Transverse colon (tissue), 4 donors: Measurements from ENCODE around the gene COL4A5.

Experiments used
- POLR2A ChIP-seq: fragments of 450-650 bp; IDR thresholded peaks from one replicate; pipeline ENCODE4 v1.6.1; 2016; ENCODE audit warnings: antibody characterized with exemption, mild to moderate bottlenecking, moderate library complexity
- POLR2AphosphoS5 ChIP-seq, 3 donors: sonication (generic); formaldehyde crosslinking; IDR thresholded peaks; one replicate each; pipeline ENCODE4 v1.6.1; 2016; ENCODE audit warnings: antibody characterized with exemption in 3 of 3
- TF ChIP-seq, protein P1 (sequence below), 5 experiments: fragments of 200-600 bp in 3 of 5; fragments of 450-650 bp in 2 of 5; sonication (generic) in 3 of 5; IDR thresholded peaks; 1 replicate in 2 of 5; 2 replicates in 3 of 5; pipeline ENCODE4 v1.5.1; 2016 to 2017; ENCODE audit warnings: antibody characterized with exemption in 5 of 5, inconsistent platforms in 3 of 5, mild to moderate bottlenecking in 2 of 5, moderate library complexity in 1 of 5

DNA sequence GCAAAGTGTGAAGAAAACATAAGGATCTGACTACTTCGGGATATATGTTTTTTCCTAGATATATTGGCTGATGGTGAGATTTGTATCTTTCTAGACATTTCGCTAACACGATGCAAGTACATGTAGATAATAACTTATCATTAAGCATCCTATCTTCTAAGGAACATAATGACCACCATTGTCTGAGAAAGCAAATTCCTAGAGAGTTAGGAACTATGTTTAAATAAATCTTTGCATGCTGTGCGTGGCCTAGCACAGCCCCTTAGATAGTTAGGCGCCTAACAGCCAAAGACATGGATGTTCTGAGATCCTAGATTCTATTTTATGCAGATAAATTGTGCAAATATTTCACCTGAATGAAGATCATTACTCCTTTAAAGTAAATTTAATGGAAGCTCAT lies 4.4 kb upstream of the COL4A5 start:
- no peak for TF ChIP-seq POLR2A
- TF ChIP-seq, protein P1, sequence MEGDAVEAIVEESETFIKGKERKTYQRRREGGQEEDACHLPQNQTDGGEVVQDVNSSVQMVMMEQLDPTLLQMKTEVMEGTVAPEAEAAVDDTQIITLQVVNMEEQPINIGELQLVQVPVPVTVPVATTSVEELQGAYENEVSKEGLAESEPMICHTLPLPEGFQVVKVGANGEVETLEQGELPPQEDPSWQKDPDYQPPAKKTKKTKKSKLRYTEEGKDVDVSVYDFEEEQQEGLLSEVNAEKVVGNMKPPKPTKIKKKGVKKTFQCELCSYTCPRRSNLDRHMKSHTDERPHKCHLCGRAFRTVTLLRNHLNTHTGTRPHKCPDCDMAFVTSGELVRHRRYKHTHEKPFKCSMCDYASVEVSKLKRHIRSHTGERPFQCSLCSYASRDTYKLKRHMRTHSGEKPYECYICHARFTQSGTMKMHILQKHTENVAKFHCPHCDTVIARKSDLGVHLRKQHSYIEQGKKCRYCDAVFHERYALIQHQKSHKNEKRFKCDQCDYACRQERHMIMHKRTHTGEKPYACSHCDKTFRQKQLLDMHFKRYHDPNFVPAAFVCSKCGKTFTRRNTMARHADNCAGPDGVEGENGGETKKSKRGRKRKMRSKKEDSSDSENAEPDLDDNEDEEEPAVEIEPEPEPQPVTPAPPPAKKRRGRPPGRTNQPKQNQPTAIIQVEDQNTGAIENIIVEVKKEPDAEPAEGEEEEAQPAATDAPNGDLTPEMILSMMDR (IDR thresholded peaks at IDR 0.05) = no peak
- TF ChIP-seq POLR2AphosphoS5 (IDR thresholded peaks at IDR 0.05) = no peak
